ENCODE data around the gene CLPTM1. TPM values are rescaled to one million over a fixed set of nuclear protein-coding genes. Genes with fewer than 3 reads are reported as not detected.

Gene CLPTM1
- total and polyA plus RNA-seq, 3 donors from 2014 or later: 179 to 204 (median 198) TPM

DNA sequence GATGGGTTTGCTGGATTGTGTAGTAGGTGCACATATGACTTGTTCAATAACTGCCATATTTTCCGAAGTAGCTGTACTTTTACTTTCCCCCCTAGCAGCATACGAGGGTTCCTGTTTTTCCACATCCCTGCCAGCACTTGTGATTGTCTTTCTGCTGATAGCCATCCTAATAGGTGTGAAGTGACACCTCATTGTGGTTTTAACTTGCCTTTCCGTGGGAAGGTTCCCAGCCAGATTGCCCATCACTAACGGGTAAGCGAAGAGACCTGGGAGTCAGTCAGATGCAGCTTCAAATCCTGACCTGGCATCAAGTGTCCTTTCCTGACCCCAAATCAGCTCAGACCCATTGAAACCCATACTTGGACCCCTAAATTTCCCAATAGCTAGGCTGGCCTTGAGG lies 4.5 kb downstream of the CLPTM1 start:
- no peaks in the 10 kb centered on the region for H3K27me3 ChIP-seq
- H3K4me3 ChIP-seq: no peak overlapping the region
- TF ChIP-seq POLR2A (IDR thresholded peaks at IDR 0.05): no peak
- TF ChIP-seq, protein P1, sequence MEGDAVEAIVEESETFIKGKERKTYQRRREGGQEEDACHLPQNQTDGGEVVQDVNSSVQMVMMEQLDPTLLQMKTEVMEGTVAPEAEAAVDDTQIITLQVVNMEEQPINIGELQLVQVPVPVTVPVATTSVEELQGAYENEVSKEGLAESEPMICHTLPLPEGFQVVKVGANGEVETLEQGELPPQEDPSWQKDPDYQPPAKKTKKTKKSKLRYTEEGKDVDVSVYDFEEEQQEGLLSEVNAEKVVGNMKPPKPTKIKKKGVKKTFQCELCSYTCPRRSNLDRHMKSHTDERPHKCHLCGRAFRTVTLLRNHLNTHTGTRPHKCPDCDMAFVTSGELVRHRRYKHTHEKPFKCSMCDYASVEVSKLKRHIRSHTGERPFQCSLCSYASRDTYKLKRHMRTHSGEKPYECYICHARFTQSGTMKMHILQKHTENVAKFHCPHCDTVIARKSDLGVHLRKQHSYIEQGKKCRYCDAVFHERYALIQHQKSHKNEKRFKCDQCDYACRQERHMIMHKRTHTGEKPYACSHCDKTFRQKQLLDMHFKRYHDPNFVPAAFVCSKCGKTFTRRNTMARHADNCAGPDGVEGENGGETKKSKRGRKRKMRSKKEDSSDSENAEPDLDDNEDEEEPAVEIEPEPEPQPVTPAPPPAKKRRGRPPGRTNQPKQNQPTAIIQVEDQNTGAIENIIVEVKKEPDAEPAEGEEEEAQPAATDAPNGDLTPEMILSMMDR (IDR thresholded peaks at IDR 0.05): no peak
- intact Hi-C loops (cut with DNase I; ENCODE audit: low total_unique reads): no loop called here
- H3K4me1 ChIP-seq: peaks cover 23% of the 10 kb centered on the region
- no peak for DNase-seq
- no peaks in the 10 kb centered on the region for H3K36me3 ChIP-seq (ENCODE audit: low read depth, missing control alignments)
- H3K27ac ChIP-seq: no peak overlapping the region
- H3K9me3 ChIP-seq: no peaks in the 10 kb centered on the region
- WGBS, 2 donors: 79 to 81% methylated on average over 5 of the region's 5 CpGs

DNA sequence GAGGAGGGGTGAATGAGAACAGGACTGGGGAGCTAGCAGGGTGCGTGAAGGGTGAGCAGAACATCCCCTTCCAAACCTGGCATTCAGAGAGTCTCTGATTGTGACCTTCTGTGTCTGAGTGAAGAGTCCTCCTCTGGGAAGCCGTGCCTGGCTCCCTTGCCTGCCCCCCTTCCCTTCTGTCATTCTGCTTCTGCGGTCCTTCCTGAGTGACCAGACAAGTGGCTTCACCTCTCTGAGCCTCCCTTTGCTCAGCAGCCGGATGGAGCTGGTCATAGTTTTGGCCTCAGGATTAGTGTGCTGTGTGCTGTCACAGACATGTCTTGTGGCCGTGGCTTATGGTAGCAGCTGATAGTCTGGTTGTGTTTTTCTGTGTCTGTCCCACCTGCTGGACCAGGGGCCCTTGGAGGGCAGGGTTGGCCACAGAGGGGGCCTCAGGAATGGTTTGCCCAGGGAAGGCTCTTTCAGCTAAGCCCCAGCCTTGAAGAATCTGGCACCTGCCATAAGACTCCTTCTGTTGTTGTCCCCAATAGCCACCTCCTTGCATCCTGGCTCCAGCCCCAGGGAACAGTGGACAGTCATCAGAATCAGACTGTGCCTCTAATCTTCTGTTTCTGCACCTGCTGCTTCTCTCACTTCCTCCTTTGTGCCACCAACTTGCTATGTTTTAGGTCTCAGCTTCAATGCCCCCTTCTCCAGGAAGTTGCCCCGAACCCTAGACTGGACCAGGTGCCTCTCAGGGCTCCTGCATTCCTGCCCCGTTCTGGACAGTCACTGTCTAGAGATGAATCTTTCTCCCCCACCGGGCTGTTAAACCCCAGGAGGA lies 5.9 kb downstream of the CLPTM1 start:
- DNase-seq: no peak
- 70 to 71% methylated on average over 7 to 8 of the region's 8 CpGs for WGBS, 2 donors
- Histone ChIP-seq H3K36me3 (ENCODE audit: low read depth, missing control alignments) (no peaks in the 10 kb centered on the region), H3K4me1 (peaks cover 19% of the 10 kb centered on the region), H3K4me3 (no peak overlapping the region), H3K27ac (no peak overlapping the region), H3K27me3 (no peaks in the 10 kb centered on the region), H3K9me3 (no peaks in the 10 kb centered on the region)
- intact Hi-C loops (cut with DNase I; ENCODE audit: low total_unique reads): no loop called here
- TF ChIP-seq, protein P1 (IDR thresholded peaks at IDR 0.05): no peak
- no peak for TF ChIP-seq POLR2A (IDR thresholded peaks at IDR 0.05)

DNA sequence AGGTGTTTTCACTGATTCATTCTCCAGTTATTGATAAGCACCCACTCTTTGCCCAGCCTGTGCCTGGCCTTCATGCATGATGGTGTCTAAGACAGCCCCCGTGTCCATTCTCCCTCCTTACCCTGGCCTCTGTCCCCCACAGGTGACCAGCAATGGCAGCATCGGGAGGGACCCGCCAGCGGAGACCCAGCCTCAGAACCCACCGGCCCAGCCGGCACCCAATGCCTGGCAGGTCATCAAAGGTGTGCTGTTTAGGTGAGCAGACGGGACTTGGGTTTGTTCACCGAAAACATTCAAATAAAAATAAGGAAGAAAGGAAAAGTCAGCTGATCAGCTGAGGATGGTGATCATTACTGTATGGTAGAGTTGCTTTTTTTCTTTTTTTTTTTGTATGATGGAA lies 6.6 kb downstream of the CLPTM1 start:
- DNase-seq: no peak
- WGBS, 2 donors: 84 to 85% methylated on average over 8 of the region's 8 CpGs
- Histone ChIP-seq H3K36me3 (ENCODE audit: low read depth, missing control alignments) (no peaks in the 10 kb centered on the region), H3K27me3 (no peaks in the 10 kb centered on the region), H3K27ac (no peak overlapping the region), H3K9me3 (no peaks in the 10 kb centered on the region), H3K4me3 (no peak overlapping the region), H3K4me1 (peaks cover 12% of the 10 kb centered on the region)
- intact Hi-C loops (cut with DNase I; ENCODE audit: low total_unique reads): no loop called here
- TF ChIP-seq POLR2A (IDR thresholded peaks at IDR 0.05): no peak
- TF ChIP-seq, protein P1 (IDR thresholded peaks at IDR 0.05): no peak

DNA sequence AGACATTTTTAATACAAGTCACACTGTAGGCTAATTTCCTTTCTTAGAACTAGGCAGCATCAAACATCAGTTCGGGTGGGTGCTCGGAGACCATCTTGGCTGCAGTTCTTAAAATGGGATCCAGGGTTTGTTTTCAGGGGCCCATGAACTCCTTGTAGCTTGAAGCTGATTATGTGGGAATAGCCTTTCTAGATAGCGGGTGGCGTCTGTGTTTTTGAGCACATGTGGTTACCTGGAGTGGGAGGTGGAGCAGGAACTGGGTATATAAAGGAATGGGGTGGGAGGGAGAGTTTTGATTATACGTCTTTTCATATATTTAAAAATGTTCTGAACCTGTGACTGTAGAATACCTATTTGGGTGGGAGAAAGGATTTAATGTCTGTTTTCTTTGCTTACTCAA lies 12.9 kb downstream of the CLPTM1 start:
- TF ChIP-seq, protein P1 (IDR thresholded peaks at IDR 0.05): no peak
- no peak for TF ChIP-seq POLR2A (IDR thresholded peaks at IDR 0.05)
- no peak for DNase-seq
- Histone ChIP-seq H3K9me3 (no peaks in the 10 kb centered on the region), H3K27me3 (no peaks in the 10 kb centered on the region), H3K36me3 (ENCODE audit: low read depth, missing control alignments) (no peaks in the 10 kb centered on the region), H3K27ac (no peak overlapping the region), H3K4me3 (no peak overlapping the region), H3K4me1 (no peaks in the 10 kb centered on the region)
- intact Hi-C loops (cut with DNase I; ENCODE audit: low total_unique reads): no loop called here
- 90 to 94% methylated on average over 5 of the region's 5 CpGs for WGBS, 2 donors

DNA sequence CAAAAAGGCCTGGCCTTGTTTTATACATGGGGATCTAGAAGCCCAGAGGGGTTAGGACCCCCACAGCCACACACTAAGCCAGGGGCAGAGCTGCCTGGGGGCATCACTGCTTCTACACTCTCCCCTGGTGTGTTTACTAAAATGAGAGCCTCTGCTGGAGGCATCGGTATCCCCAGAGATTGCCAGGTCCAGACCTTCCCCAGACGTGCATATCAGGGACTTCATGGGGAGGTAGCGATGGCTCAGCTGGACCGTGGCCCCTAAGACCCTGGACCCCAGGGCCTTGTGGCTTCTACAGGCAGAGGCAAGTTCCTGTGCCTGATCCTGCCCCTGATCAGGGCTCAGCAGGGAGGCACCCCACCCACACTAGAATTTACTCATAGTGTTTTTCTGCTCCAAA lies 13.5 kb downstream of the CLPTM1 start:
- no peaks in the 10 kb centered on the region for H3K36me3 ChIP-seq (ENCODE audit: low read depth, missing control alignments)
- H3K4me3 ChIP-seq: no peak overlapping the region
- no peaks in the 10 kb centered on the region for H3K9me3 ChIP-seq
- no peak for DNase-seq
- intact Hi-C loops (cut with DNase I; ENCODE audit: low total_unique reads): no loop called here
- H3K4me1 ChIP-seq: no peaks in the 10 kb centered on the region
- no peaks in the 10 kb centered on the region for H3K27me3 ChIP-seq
- TF ChIP-seq POLR2A (IDR thresholded peaks at IDR 0.05): no peak
- TF ChIP-seq, protein P1 (IDR thresholded peaks at IDR 0.05): no peak
- WGBS, 2 donors: 80 to 92% methylated on average over 3 to 4 of the region's 4 CpGs
- no peak overlapping the region for H3K27ac ChIP-seq

Measured in testis (tissue), 3 donors.